ENCODE data around the gene EOLA1. TPM values are rescaled to one million over a fixed set of nuclear protein-coding genes. Genes with fewer than 3 reads are reported as not detected.
"Not testable (repeated sequence)": the region's sequence is repeated elsewhere in the genome, so short reads cannot be mapped to it uniquely, and the experiment has no call there.

EOLA1 gene
- total and polyA plus RNA-seq, 12 donors = 20.6 to 37.7 (median 26.1) TPM

DNA sequence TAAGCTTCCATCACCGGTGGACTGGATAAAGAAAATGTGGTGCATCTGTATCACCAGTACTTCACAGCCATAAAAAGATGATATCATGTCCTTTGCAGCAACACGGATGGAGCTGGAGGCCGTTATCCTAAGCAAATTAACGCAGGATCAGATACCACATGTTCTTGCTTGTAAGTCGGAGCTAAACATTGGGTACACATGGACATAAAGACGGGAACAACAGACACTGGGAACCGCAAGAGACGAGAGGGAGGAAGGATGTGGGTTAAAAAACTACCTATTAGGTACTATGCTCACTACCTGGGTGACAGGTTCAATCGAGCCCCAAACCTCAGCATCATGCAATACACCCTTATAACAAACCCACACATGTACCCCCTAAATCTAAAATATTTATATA is 19.4 kb upstream of the EOLA1 start:
- Histone ChIP-seq H3K36me3 (no peaks in the 10 kb centered on the region), H3K9me3 (no peaks in the 10 kb centered on the region), H3K27ac (peak overlapping the region in 1 of 10 donors; percentile 26), H3K4me1 (peaks cover 0 to 16% (median 0%) of the 10 kb centered on the region in 9 donors), H3K27me3 (no peaks in the 10 kb centered on the region), H3K4me3 (no peak overlapping the region)
- TF ChIP-seq, protein P1, sequence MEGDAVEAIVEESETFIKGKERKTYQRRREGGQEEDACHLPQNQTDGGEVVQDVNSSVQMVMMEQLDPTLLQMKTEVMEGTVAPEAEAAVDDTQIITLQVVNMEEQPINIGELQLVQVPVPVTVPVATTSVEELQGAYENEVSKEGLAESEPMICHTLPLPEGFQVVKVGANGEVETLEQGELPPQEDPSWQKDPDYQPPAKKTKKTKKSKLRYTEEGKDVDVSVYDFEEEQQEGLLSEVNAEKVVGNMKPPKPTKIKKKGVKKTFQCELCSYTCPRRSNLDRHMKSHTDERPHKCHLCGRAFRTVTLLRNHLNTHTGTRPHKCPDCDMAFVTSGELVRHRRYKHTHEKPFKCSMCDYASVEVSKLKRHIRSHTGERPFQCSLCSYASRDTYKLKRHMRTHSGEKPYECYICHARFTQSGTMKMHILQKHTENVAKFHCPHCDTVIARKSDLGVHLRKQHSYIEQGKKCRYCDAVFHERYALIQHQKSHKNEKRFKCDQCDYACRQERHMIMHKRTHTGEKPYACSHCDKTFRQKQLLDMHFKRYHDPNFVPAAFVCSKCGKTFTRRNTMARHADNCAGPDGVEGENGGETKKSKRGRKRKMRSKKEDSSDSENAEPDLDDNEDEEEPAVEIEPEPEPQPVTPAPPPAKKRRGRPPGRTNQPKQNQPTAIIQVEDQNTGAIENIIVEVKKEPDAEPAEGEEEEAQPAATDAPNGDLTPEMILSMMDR (IDR thresholded peaks at IDR 0.05) = no peak
- no peak for ATAC-seq
- no peak for DNase-seq
- intact Hi-C loops (cut with DNase I) = loop anchor here in 1 of 10 donors (10.0 kb wide), 1 partner anchor 363 kb away; the partner anchor contains the start of gene MAGEA8
- WGBS, 2 donors = 67 to 81% methylated on average over 9 of the region's 9 CpGs

DNA sequence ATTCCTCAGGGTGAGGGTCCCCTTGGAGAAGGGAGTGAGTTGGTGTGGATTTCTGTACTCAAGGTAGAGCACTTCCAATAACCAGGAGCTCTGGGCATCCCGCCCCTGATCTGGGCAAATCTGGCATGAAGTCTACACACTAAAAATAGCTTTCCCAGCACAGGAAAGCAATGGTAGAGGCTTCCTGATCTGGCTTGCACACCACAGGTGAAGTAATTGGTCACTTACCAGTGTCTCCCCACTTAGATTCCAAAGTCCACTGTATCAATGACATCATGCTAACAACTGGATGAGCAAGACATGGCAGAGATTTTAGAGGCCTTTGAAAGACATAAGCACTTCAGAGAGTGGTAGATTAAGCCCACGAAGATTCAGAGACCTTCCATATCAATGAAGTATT is 17.9 kb upstream of the EOLA1 start:
- TF ChIP-seq, protein P1 (IDR thresholded peaks at IDR 0.05) = no peak
- DNase-seq (no peak), ATAC-seq (peak in 2 of 8 donors; percentile 16 to 40)
- intact Hi-C loops (cut with DNase I) = loop anchor here in 1 of 10 donors (10.0 kb wide), 1 partner anchor 362 kb away; the partner anchor contains the start of gene MAGEA8
- peaks cover 0 to 16% (median 0%) of the 10 kb centered on the region in 9 donors for H3K4me1 ChIP-seq
- peaks cover 0 to 4% (median 0%) of the 10 kb centered on the region in 7 donors for H3K27me3 ChIP-seq
- H3K9me3 ChIP-seq = no peaks in the 10 kb centered on the region
- H3K4me3 ChIP-seq = no peak overlapping the region
- no peak overlapping the region for H3K27ac ChIP-seq
- H3K36me3 ChIP-seq = no peaks in the 10 kb centered on the region
- WGBS, 2 donors = 32 to 43% methylated on average over 2 of the region's 2 CpGs

- DNase-seq (peak; percentile 23 to 32), ATAC-seq (peak; percentile 36 to 84 (median 67))
- H3K4me3 ChIP-seq, H3K9me3 ChIP-seq, H3K27me3 ChIP-seq, H3K36me3 ChIP-seq: not testable (repeated sequence)
- H3K27ac ChIP-seq = peak overlapping the region in 2 of 10 donors; percentile 28 to 73
- intact Hi-C loops (cut with DNase I) = loop anchor here in 1 of 10 donors (10.0 kb wide), 1 partner anchor 359 kb away; the partner anchor contains the start of gene MAGEA8
- WGBS, 2 donors = 15 to 57% methylated on average over 2 to 4 of the region's 10 CpGs
- peaks cover 0 to 16% (median 0%) of the 10 kb centered on the region in 9 donors for H3K4me1 ChIP-seq
Observed at GRCh38 chrX:149525389-149525788, 15.4 kb upstream of the EOLA1 start.

GRCh38 chrX:149525903-149526302 is 14.9 kb upstream of the EOLA1 start:
- Histone ChIP-seq H3K27ac (peak overlapping the region in 9 of 10 donors; percentile 15 to 71 (median 67)), H3K4me1 (peaks cover 0 to 16% (median 0%) of the 10 kb centered on the region in 9 donors)
- not testable (repeated sequence) for H3K4me3 ChIP-seq, H3K36me3 ChIP-seq, H3K9me3 ChIP-seq, H3K27me3 ChIP-seq, DNase-seq
- WGBS, 2 donors = 25 to 44% methylated on average over 3 to 5 of the region's 5 CpGs
- peak in 4 of 8 donors; percentile 11 to 45 (median 16) for ATAC-seq
- intact Hi-C loops (cut with DNase I) = loop anchor here in 1 of 10 donors (10.0 kb wide), 1 partner anchor 359 kb away; the partner anchor contains the start of gene MAGEA8

- 55 to 74% methylated on average over 7 to 8 of the region's 13 CpGs for WGBS, 2 donors
- H3K27ac ChIP-seq = peak overlapping the region in 9 of 10 donors; percentile 15 to 71 (median 67)
Observed at GRCh38 chrX:149526318-149527033, 14.3 kb upstream of the EOLA1 start.

More at GRCh38 chrX:149526318-149527033, 14.3 kb upstream of the EOLA1 start:
- not testable (repeated sequence) for H3K4me3 ChIP-seq, H3K27me3 ChIP-seq, H3K9me3 ChIP-seq, H3K36me3 ChIP-seq, DNase-seq
- peak; percentile 31 to 88 (median 82) for ATAC-seq
- peaks cover 0 to 16% (median 0%) of the 10 kb centered on the region in 9 donors for H3K4me1 ChIP-seq
- intact Hi-C loops (cut with DNase I) = loop anchor here in 1 of 10 donors (10.0 kb wide), 1 partner anchor 358 kb away; the partner anchor contains the start of gene MAGEA8

Data from heart right ventricle (tissue), 16 donors.